ENCODE measurements around the gene PDZD2. TPM values are rescaled to one million over a fixed set of nuclear protein-coding genes. Genes with fewer than 3 reads are reported as not detected.
"Not testable (repeated sequence)": the region's sequence is repeated elsewhere in the genome, so short reads cannot be mapped to it uniquely, and the experiment has no call there.

Gene PDZD2
- total and polyA plus RNA-seq, 2 experiments from 2014 or later: 1.7 to 4.0 TPM

GRCh38 chr5:31726952-31727351, 88.0 kb downstream of the PDZD2 start:
- H3K4me1 ChIP-seq (ENCODE audit: insufficient read depth): no peaks in the 10 kb centered on the region
- H3K9me3 ChIP-seq (ENCODE audit: low read depth): no peaks in the 10 kb centered on the region
- no peak for DNase-seq (ENCODE audit: low spot score)
- no peaks in the 10 kb centered on the region for H4K20me1 ChIP-seq (ENCODE audit: insufficient read depth, poor library complexity, severe bottlenecking)
- 92% methylated on average over 7 of the region's 7 CpGs for WGBS (ENCODE audit: low lambda C conversion rate, missing lambda C conversion rate)
- no peak overlapping the region for H3K4me2 ChIP-seq
- H3K9me2 ChIP-seq (replicated peaks; ENCODE audit: insufficient read depth): no peaks in the 10 kb centered on the region
- no peaks in the 10 kb centered on the region for H3K27me3 ChIP-seq
- H3K36me3 ChIP-seq (replicated peaks; ENCODE audit: insufficient read depth, low read depth): no peaks in the 10 kb centered on the region
- H2AFZ ChIP-seq: no peak overlapping the region
- H3K4me3 ChIP-seq: no peak overlapping the region
- no peak overlapping the region for H3K27ac ChIP-seq
- TF ChIP-seq EZH2phosphoT487 (IDR thresholded peaks at IDR 0.05; ENCODE audit: low read depth, severe bottlenecking, unreplicated experiment): no peak
- no peak for TF ChIP-seq EZH2 (IDR thresholded peaks at IDR 0.05; ENCODE audit: borderline replicate concordance)
- TF ChIP-seq CTCF (IDR thresholded peaks at IDR 0.05; ENCODE audit: poor library complexity): no peak
- no peaks in the 10 kb centered on the region for H3K79me2 ChIP-seq

GRCh38 chr5:31728039-31728438, 89.1 kb downstream of the PDZD2 start:
- TF ChIP-seq EZH2phosphoT487 (IDR thresholded peaks at IDR 0.05; ENCODE audit: low read depth, severe bottlenecking, unreplicated experiment) (no peak), CTCF (IDR thresholded peaks at IDR 0.05; ENCODE audit: poor library complexity) (no peak), EZH2 (IDR thresholded peaks at IDR 0.05; ENCODE audit: borderline replicate concordance) (no peak)
- no peak overlapping the region for H2AFZ ChIP-seq
- no peak for DNase-seq (ENCODE audit: low spot score)
- H4K20me1 ChIP-seq (ENCODE audit: insufficient read depth, poor library complexity, severe bottlenecking): no peaks in the 10 kb centered on the region
- H3K27ac ChIP-seq: no peak overlapping the region
- H3K4me1 ChIP-seq (ENCODE audit: insufficient read depth): no peaks in the 10 kb centered on the region
- H3K4me3 ChIP-seq: no peak overlapping the region
- no peaks in the 10 kb centered on the region for H3K9me2 ChIP-seq (replicated peaks; ENCODE audit: insufficient read depth)
- H3K9me3 ChIP-seq (ENCODE audit: low read depth): no peaks in the 10 kb centered on the region
- H3K4me2 ChIP-seq: no peak overlapping the region
- H3K79me2 ChIP-seq: no peaks in the 10 kb centered on the region
- 92% methylated on average over 3 of the region's 3 CpGs for WGBS (ENCODE audit: low lambda C conversion rate, missing lambda C conversion rate)
- no peaks in the 10 kb centered on the region for H3K27me3 ChIP-seq
- H3K36me3 ChIP-seq (replicated peaks; ENCODE audit: insufficient read depth, low read depth): no peaks in the 10 kb centered on the region

GRCh38 chr5:31728806-31729205, 89.9 kb downstream of the PDZD2 start:
- not testable (repeated sequence) for H3K9me2 ChIP-seq (replicated peaks; ENCODE audit: insufficient read depth); H2AFZ ChIP-seq; H3K79me2 ChIP-seq; H3K4me1 ChIP-seq (ENCODE audit: insufficient read depth); H3K27me3 ChIP-seq; H3K4me3 ChIP-seq; H3K4me2 ChIP-seq; H3K9me3 ChIP-seq (ENCODE audit: low read depth); H3K27ac ChIP-seq; H3K36me3 ChIP-seq (replicated peaks; ENCODE audit: insufficient read depth, low read depth); H4K20me1 ChIP-seq (ENCODE audit: insufficient read depth, poor library complexity, severe bottlenecking); DNase-seq (ENCODE audit: low spot score)
- WGBS (ENCODE audit: low lambda C conversion rate, missing lambda C conversion rate): 94% methylated on average over 10 of the region's 10 CpGs

- no peak overlapping the region for H3K4me3 ChIP-seq
- H3K9me3 ChIP-seq (ENCODE audit: low read depth): no peaks in the 10 kb centered on the region
- WGBS (ENCODE audit: low lambda C conversion rate, missing lambda C conversion rate): 93% methylated on average over 3 of the region's 3 CpGs
- H3K27ac ChIP-seq: no peak overlapping the region
- H3K4me1 ChIP-seq (ENCODE audit: insufficient read depth): no peaks in the 10 kb centered on the region
- TF ChIP-seq CTCF (IDR thresholded peaks at IDR 0.05; ENCODE audit: poor library complexity) (no peak), EZH2 (IDR thresholded peaks at IDR 0.05; ENCODE audit: borderline replicate concordance) (no peak), EZH2phosphoT487 (IDR thresholded peaks at IDR 0.05; ENCODE audit: low read depth, severe bottlenecking, unreplicated experiment) (no peak)
- no peak for DNase-seq (ENCODE audit: low spot score)
- H3K36me3 ChIP-seq (replicated peaks; ENCODE audit: insufficient read depth, low read depth): no peaks in the 10 kb centered on the region
- no peak overlapping the region for H2AFZ ChIP-seq
- H3K27me3 ChIP-seq: no peaks in the 10 kb centered on the region
- H3K9me2 ChIP-seq (replicated peaks; ENCODE audit: insufficient read depth): no peaks in the 10 kb centered on the region
- H4K20me1 ChIP-seq (ENCODE audit: insufficient read depth, poor library complexity, severe bottlenecking): no peaks in the 10 kb centered on the region
- H3K79me2 ChIP-seq: no peaks in the 10 kb centered on the region
- H3K4me2 ChIP-seq: no peak overlapping the region
Measured at GRCh38 chr5:31730139-31730538, 91.2 kb downstream of the PDZD2 start.

Data from hepatocyte (in vitro differentiated cells).